ENCODE measurements around the gene NFX1. TPM values are rescaled to one million over a fixed set of nuclear protein-coding genes. Genes with fewer than 3 reads are reported as not detected.
"Not testable (repeated sequence)": the region's sequence is repeated elsewhere in the genome, so short reads cannot be mapped to it uniquely, and the experiment has no call there.

NFX1 gene
- total RNA-seq, 4 donors from 2014 or later, result 17.7 to 61.6 (median 50.2) TPM

GRCh38 chr9:33331377-33331891, 41.1 kb downstream of the NFX1 start:
- Histone ChIP-seq H3K36me3 (peaks cover 0 to 30% (median under 1%) of the 10 kb centered on the region in 4 donors), H3K4me3 (no peak overlapping the region), H3K4me1 (peaks cover 22 to 39% (median 35%) of the 10 kb centered on the region in 4 donors), H3K9me3 (no peaks in the 10 kb centered on the region), H3K27ac (peak overlapping the region in 2 of 4 donors; percentile 86 to 90), H3K27me3 (no peaks in the 10 kb centered on the region)
- WGBS, 2 donors (ENCODE audit: low coverage in 1 of 2), result 80 to 84% methylated on average over 3 of the region's 3 CpGs
- DNase-seq, result no peak
- intact Hi-C loops (cut with DNase I; ENCODE audit: low total_unique reads), result no loop called here
- TF ChIP-seq EP300 (IDR thresholded peaks at IDR 0.05; ENCODE audit: low read depth), result no peak
- TF ChIP-seq POLR2A (IDR thresholded peaks at IDR 0.05), result no peak
- TF ChIP-seq POLR2AphosphoS5 (IDR thresholded peaks at IDR 0.05), result no peak
- no peak for TF ChIP-seq CTCF (IDR thresholded peaks at IDR 0.05)
- in situ Hi-C loops (cut with MboI; ENCODE audit: low pct_ligation_motif_present in 1 of 4, low pct_unique_long_range_greater_than_20kb in 1 of 4, low sequenced_read_pairs in 3 of 4), result no loop called here

DNA sequence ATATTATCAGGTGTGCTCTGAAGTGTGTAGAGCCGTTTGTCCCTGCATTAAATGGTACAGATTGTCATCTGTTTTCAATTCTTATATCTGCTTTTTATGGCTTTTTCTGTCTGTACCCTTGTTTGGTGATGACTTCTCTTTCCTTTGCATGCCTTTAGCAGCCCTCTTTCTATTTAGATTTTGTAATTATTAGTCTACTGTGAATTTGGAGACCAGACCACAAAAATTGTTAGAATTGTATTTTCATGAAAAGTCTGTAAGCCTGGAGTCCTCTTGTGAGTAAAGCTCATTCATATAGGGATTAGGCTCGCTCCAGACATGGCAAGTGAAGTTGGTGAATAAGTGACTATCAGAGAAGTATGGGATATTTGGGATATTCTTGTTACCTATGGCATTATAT, 41.7 kb downstream of the NFX1 start:
- in situ Hi-C loops (cut with MboI; ENCODE audit: low pct_ligation_motif_present in 1 of 4, low pct_unique_long_range_greater_than_20kb in 1 of 4, low sequenced_read_pairs in 3 of 4), result no loop called here
- peaks cover 0 to 36% (median 3%) of the 10 kb centered on the region in 4 donors for H3K36me3 ChIP-seq
- whole genome bisulfite sequencing, 2 donors (ENCODE audit: low coverage in 1 of 2), result 79 to 83% methylated on average over 2 of the region's 2 CpGs

GRCh38 chr9:33332956-33333355, 42.6 kb downstream of the NFX1 start:
- intact Hi-C loops (cut with DNase I; ENCODE audit: low total_unique reads), result not testable (repeated sequence)

More for the DNA sequence above, 41.7 kb downstream of the NFX1 start:
- Histone ChIP-seq H3K9me3 (no peaks in the 10 kb centered on the region), H3K4me3 (no peak overlapping the region), H3K27me3 (no peaks in the 10 kb centered on the region), H3K27ac (no peak overlapping the region), H3K4me1 (peaks cover 22 to 39% (median 35%) of the 10 kb centered on the region in 4 donors)
- TF ChIP-seq POLR2A (IDR thresholded peaks at IDR 0.05) (no peak), CTCF (IDR thresholded peaks at IDR 0.05) (no peak), POLR2AphosphoS5 (IDR thresholded peaks at IDR 0.05) (no peak), EP300 (IDR thresholded peaks at IDR 0.05; ENCODE audit: low read depth) (no peak)
- intact Hi-C loops (cut with DNase I; ENCODE audit: low total_unique reads), result no loop called here
- DNase-seq, result no peak

DNA sequence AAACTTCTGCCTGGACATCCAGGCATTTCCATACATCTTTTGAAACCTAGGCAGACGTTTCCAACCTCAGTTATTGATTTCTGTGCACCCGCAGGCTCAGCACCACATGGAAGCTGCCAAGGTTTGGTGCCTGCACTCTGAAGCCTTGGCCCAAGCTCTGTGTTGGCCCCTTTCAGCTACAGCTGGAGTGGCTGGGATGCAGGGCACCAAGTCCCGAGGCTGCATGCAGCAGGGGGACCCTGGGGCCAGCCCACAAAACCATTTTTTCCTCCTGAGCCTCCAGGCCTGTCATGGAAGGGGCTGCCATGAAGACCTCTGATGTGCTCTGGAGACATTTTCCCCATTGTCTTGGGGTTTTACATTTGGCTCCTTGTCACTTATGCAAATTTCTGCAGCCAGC, 49.9 kb downstream of the NFX1 start:
- DNase-seq, result no peak
- H3K27ac ChIP-seq, result no peak overlapping the region
- intact Hi-C loops (cut with DNase I; ENCODE audit: low total_unique reads), result no loop called here
- H3K27me3 ChIP-seq, result no peaks in the 10 kb centered on the region
- H3K36me3 ChIP-seq, result peaks cover 0 to 92% (median 40%) of the 10 kb centered on the region in 4 donors
- no peaks in the 10 kb centered on the region for H3K4me1 ChIP-seq
- 100% methylated on average over 3 of the region's 3 CpGs; no CpG with 5 or more reads in 1 of the 2 donors for WGBS, 2 donors (ENCODE audit: low coverage in 1 of 2)
- H3K9me3 ChIP-seq, result no peaks in the 10 kb centered on the region
- no peak overlapping the region for H3K4me3 ChIP-seq
- in situ Hi-C loops (cut with MboI; ENCODE audit: low pct_ligation_motif_present in 1 of 4, low pct_unique_long_range_greater_than_20kb in 1 of 4, low sequenced_read_pairs in 3 of 4), result no loop called here
- TF ChIP-seq EP300 (IDR thresholded peaks at IDR 0.05; ENCODE audit: low read depth) (no peak), POLR2A (IDR thresholded peaks at IDR 0.05) (no peak), POLR2AphosphoS5 (IDR thresholded peaks at IDR 0.05) (no peak), CTCF (IDR thresholded peaks at IDR 0.05) (no peak)

More at GRCh38 chr9:33332956-33333355, 42.6 kb downstream of the NFX1 start:
- DNase-seq; in situ Hi-C loops (cut with MboI; ENCODE audit: low pct_ligation_motif_present in 1 of 4, low pct_unique_long_range_greater_than_20kb in 1 of 4, low sequenced_read_pairs in 3 of 4); H3K4me3 ChIP-seq; H3K27me3 ChIP-seq; H3K9me3 ChIP-seq: not testable (repeated sequence)
- Histone ChIP-seq H3K4me1 (peaks cover 15 to 31% (median 29%) of the 10 kb centered on the region in 4 donors), H3K27ac (peak overlapping the region in 2 of 4 donors; percentile 5 to 10), H3K36me3 (peaks cover 0 to 45% (median 8%) of the 10 kb centered on the region in 4 donors)
- WGBS, 2 donors (ENCODE audit: low coverage in 1 of 2), result 77 to 90% methylated on average over 2 to 7 of the region's 7 CpGs

DNA sequence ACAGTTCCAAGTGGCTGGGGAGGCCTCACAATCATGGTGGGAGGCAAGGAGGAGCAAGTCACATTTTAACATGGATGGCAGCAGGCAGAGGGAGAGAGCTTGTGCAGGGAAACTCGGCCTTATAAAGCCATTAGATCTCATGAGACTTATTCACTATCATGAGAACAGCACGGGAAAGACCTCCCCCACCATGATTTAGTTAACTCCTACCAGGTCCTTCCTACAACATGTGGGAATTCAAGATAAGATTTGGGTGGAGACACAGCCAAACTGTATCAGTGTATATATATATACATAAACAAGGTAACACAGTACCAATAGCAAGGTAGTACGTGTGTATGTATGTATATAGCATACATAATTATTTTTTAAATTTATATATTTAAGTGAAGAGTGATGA, 50.9 kb downstream of the NFX1 start:
- 95 to 100% methylated on average over 3 of the region's 3 CpGs for WGBS, 2 donors (ENCODE audit: low coverage in 1 of 2)
- intact Hi-C loops (cut with DNase I; ENCODE audit: low total_unique reads) (no loop called here), in situ Hi-C loops (cut with MboI; ENCODE audit: low pct_ligation_motif_present in 1 of 4, low pct_unique_long_range_greater_than_20kb in 1 of 4, low sequenced_read_pairs in 3 of 4) (no loop called here)
- TF ChIP-seq EP300 (IDR thresholded peaks at IDR 0.05; ENCODE audit: low read depth) (no peak), POLR2AphosphoS5 (IDR thresholded peaks at IDR 0.05) (no peak)
- H3K36me3 ChIP-seq, result peaks cover 0 to 98% (median 45%) of the 10 kb centered on the region in 4 donors
- no peak overlapping the region for H3K27ac ChIP-seq
- no peaks in the 10 kb centered on the region for H3K27me3 ChIP-seq
- no peaks in the 10 kb centered on the region for H3K4me1 ChIP-seq
- H3K4me3 ChIP-seq, result no peak overlapping the region
- DNase-seq, result no peak
- no peaks in the 10 kb centered on the region for H3K9me3 ChIP-seq

All from transverse colon (tissue), 4 donors.